ENCODE data around the gene EGFL6. TPM values are rescaled to one million over a fixed set of nuclear protein-coding genes. Genes with fewer than 3 reads are reported as not detected.
A peak's percentile ranks its signal among the peaks of the same experiment; 100 is the strongest.

The EGFL6 gene
- total RNA-seq, 2 experiments from 2014 or later = not detected

DNA sequence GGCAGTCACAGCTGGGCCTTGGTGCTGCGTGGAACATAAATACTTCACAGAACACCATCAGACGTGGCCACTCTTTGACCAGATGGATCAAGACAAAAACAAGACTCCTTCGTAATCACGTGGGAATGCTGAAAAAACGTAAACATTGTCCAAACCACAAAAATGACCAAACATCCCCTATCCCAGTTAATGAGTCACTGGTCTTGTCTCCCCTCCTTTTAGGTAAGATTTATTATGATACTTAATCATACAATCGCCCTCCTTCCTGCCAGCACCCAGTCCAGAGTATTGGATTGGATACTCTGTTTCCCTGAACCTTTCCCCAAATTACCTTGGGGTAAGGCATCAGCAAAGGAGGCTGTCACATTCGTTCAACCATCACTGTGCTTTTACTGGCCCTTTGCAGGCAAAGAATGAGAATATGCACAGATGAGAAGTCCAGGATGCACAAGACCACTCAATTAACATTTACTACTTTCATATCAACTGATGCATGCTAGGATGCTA is 82.9 kb downstream of the EGFL6 start:
- Mint-ChIP-seq H3K27ac (peak overlapping the region; percentile 99), H3K9me3 (no peaks in the 10 kb centered on the region), H3K4me1 (ENCODE audit: low read depth) (peaks cover 23% of the 10 kb centered on the region), H3K27me3 (no peaks in the 10 kb centered on the region), H3K4me3 (peak overlapping the region; percentile 98), H3K36me3 (ENCODE audit: low read depth) (peaks cover 19% of the 10 kb centered on the region)
- POLR2A ChIA-PET = interaction anchor here (1.3 to 3.7 kb wide), 5 partner anchors 37 to 566 kb away, joined by 3 to 23 read pairs (median 13); partner anchors contain the start of genes GEMIN8, OFD1, RAB9A and TRAPPC2
- Histone ChIP-seq H3K4me3 (ENCODE audit: low read length) (peak overlapping the region; percentile 88), H3K4me1 (ENCODE audit: insufficient read depth, low read length) (peaks cover 9% of the 10 kb centered on the region), H3K9me3 (ENCODE audit: control insufficient read depth in 1 of 2, insufficient read depth in 1 of 2, low read length in 2 of 2) (no peaks in the 10 kb centered on the region), H3K27ac (ENCODE audit: low read depth in 1 of 2, low read length in 2 of 2) (peak overlapping the region; percentile 49 to 93), H3K27me3 (ENCODE audit: control insufficient read depth in 1 of 2, insufficient read depth in 2 of 2, low read length in 2 of 2) (no peaks in the 10 kb centered on the region), H3K36me3 (ENCODE audit: insufficient read depth, low read length) (peaks cover 17% of the 10 kb centered on the region)
- TF ChIP-seq, protein P1, sequence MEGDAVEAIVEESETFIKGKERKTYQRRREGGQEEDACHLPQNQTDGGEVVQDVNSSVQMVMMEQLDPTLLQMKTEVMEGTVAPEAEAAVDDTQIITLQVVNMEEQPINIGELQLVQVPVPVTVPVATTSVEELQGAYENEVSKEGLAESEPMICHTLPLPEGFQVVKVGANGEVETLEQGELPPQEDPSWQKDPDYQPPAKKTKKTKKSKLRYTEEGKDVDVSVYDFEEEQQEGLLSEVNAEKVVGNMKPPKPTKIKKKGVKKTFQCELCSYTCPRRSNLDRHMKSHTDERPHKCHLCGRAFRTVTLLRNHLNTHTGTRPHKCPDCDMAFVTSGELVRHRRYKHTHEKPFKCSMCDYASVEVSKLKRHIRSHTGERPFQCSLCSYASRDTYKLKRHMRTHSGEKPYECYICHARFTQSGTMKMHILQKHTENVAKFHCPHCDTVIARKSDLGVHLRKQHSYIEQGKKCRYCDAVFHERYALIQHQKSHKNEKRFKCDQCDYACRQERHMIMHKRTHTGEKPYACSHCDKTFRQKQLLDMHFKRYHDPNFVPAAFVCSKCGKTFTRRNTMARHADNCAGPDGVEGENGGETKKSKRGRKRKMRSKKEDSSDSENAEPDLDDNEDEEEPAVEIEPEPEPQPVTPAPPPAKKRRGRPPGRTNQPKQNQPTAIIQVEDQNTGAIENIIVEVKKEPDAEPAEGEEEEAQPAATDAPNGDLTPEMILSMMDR (IDR thresholded peaks at IDR 0.05) = no peak
- intact Hi-C loops (cut with DNase I, micrococcal nuclease) = loop anchor here (2.0 to 10.0 kb wide), 8 partner anchors 36 to 1890 kb away; partner anchors contain the start of genes GEMIN8 (in 1 of the 2), OFD1 (in 1 of the 2), PIGA (in 1 of the 2) and PRPS2 (in 1 of the 2)
- CTCF ChIA-PET = interaction anchor here (1.1 kb wide), 1 partner anchor 36 kb away, joined by 5 read pairs; the partner anchor contains the start of gene RAB9A
- no peak for ATAC-seq (ENCODE audit: poor library complexity)
- DNase-seq = no peak

DNA sequence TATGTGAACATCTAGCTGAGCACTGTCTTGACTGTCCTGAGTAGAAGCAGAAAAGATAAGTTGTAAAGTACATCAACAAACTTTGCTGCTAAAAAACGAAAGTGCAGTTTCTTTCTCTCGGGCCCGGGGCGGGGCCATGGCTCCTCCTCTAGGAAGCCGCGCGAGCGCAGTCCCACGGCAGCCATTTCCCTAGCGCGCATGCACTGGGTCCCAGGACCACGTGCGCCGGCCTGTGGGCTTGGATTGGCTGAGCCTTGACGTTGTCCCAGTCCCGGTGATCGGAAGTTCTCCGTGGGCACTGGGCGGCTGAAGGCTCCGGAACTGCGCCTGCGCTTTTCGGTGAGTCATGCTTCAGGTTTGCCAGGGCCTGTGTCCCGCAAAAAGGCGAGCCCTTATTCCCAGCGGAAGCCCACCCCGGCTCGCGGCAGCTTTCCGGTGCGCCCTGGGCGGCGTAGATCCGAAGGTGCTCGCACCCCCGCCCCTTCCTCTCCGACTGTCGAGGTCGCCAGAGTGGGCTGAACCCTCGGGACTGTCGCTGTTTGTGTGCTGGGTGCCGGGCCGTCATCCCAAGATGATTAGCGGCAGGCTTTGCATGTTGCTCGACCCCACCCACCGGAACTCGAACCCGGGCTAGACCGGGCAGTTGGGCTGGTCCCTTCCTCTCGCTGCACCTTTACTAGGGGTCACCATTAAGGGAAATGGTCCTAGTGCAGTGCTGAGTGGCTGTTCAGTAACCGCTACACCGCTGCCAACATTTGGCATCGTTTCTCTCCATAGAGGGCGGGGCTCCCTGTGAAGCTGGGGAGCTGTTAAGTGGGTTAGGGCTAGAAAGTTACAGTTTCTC is 83.7 kb downstream of the EGFL6 start, which contains the start of gene TCEANC:
Gene TCEANC (plus strand): TSS at position 292 of the 844 bp plus-strand sequence. CDS start 9,368 bp downstream, outside the sequence.
- ChIA-PET POLR2A (interaction anchor here (0.6 to 3.7 kb wide), 9 partner anchors 16 to 706 kb away, joined by 3 to 23 read pairs (median 4); partner anchors contain the start of genes GEMIN8, OFD1, RAB9A and TRAPPC2), CTCF (interaction anchor here (1.1 kb wide), 1 partner anchor 35 kb away, joined by 5 read pairs; the partner anchor contains the start of gene RAB9A)
- peak within 1 kb of the TSS; percentile 88 for H3K4me3 ChIP-seq (ENCODE audit: low read length)
- no peaks in the 10 kb centered on the region for H3K9me3 Mint-ChIP-seq
- H3K9me3 ChIP-seq (ENCODE audit: control insufficient read depth in 1 of 2, insufficient read depth in 1 of 2, low read length in 2 of 2) = no peaks in the 10 kb centered on the region
- H3K27ac Mint-ChIP-seq = peak within 1 kb of the TSS; percentile 99
- peak; percentile 94 for ATAC-seq (ENCODE audit: poor library complexity)
- peaks cover 9% of the 10 kb centered on the region for H3K4me1 ChIP-seq (ENCODE audit: insufficient read depth, low read length)
- H3K27ac ChIP-seq (ENCODE audit: low read depth in 1 of 2, low read length in 2 of 2) = peak within 1 kb of the TSS; percentile 90 to 93
- intact Hi-C loops (cut with DNase I, micrococcal nuclease) = loop anchor here (1.0 to 10.0 kb wide), 9 partner anchors 36 to 1891 kb away; partner anchors contain the start of genes RAB9A (in 2 of the 2), GEMIN8 (in 1 of the 2), OFD1 (in 1 of the 2) and PIGA (in 1 of the 2)
- peak within 1 kb of the TSS; percentile 98 for H3K4me3 Mint-ChIP-seq
- H3K4me1 Mint-ChIP-seq (ENCODE audit: low read depth) = peaks cover 18% of the 10 kb centered on the region
- peaks cover 17% of the 10 kb centered on the region for H3K36me3 ChIP-seq (ENCODE audit: insufficient read depth, low read length)
- H3K27me3 Mint-ChIP-seq = no peaks in the 10 kb centered on the region
- TF ChIP-seq, protein P1 (IDR thresholded peaks at IDR 0.05) = no peak
- peaks cover 22% of the 10 kb centered on the region for H3K36me3 Mint-ChIP-seq (ENCODE audit: low read depth)
- no peaks in the 10 kb centered on the region for H3K27me3 ChIP-seq (ENCODE audit: control insufficient read depth in 1 of 2, insufficient read depth in 2 of 2, low read length in 2 of 2)
- peak; percentile 83 to 97 (median 93) for DNase-seq

DNA sequence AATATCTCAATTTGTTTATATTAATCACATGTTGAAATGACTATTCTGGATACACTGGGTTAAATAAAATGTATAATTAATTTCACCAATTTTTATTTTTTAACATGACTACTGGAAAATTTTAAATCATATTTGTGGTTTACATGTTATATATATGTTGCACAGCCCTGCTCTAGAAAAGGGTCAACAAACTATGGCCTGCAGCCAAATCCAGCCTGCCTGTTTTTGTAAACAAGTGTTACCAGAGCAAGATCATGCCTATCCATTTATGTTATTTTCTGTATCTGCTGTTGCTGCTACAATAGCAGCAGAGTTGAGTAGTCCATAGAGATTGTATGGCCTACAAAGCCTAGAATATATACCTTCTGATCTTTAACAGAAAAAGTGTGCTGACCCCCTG is 84.7 kb downstream of the EGFL6 start:
- H3K36me3 ChIP-seq (ENCODE audit: insufficient read depth, low read length) = peaks cover 17% of the 10 kb centered on the region
- peaks cover 9% of the 10 kb centered on the region for H3K4me1 ChIP-seq (ENCODE audit: insufficient read depth, low read length)
- DNase-seq (no peak), ATAC-seq (ENCODE audit: poor library complexity) (no peak)
- Mint-ChIP-seq H3K9me3 (no peaks in the 10 kb centered on the region), H3K27me3 (no peaks in the 10 kb centered on the region), H3K4me1 (ENCODE audit: low read depth) (peaks cover 26% of the 10 kb centered on the region), H3K36me3 (ENCODE audit: low read depth) (peaks cover 31% of the 10 kb centered on the region), H3K27ac (peak overlapping the region; percentile 99), H3K4me3 (no peak overlapping the region)
- intact Hi-C loops (cut with DNase I, micrococcal nuclease) = loop anchor here (2.0 to 10.0 kb wide), 6 partner anchors 78 to 1892 kb away; partner anchors contain the start of genes OFD1 (in 1 of the 2), PIGA (in 1 of the 2), PRPS2 (in 1 of the 2) and TMSB4X (in 1 of the 2)
- TF ChIP-seq, protein P1 (IDR thresholded peaks at IDR 0.05) = no peak
- peak overlapping the region; percentile 88 for H3K4me3 ChIP-seq (ENCODE audit: low read length)
- POLR2A ChIA-PET = interaction anchor here (0.6 to 3.7 kb wide), 7 partner anchors 15 to 375 kb away, joined by 3 to 23 read pairs (median 4); partner anchors contain the start of genes GEMIN8, OFD1, RAB9A and TRAPPC2
- H3K9me3 ChIP-seq (ENCODE audit: control insufficient read depth in 1 of 2, insufficient read depth in 1 of 2, low read length in 2 of 2) = no peaks in the 10 kb centered on the region
- no peaks in the 10 kb centered on the region for H3K27me3 ChIP-seq (ENCODE audit: control insufficient read depth in 1 of 2, insufficient read depth in 2 of 2, low read length in 2 of 2)
- CTCF ChIA-PET = no interaction called here
- H3K27ac ChIP-seq (ENCODE audit: low read depth in 1 of 2, low read length in 2 of 2) = peak overlapping the region; percentile 90 to 93
